ENCODE measurements around the gene CA12. TPM values are rescaled to one million over a fixed set of nuclear protein-coding genes. Genes with fewer than 3 reads are reported as not detected.
A peak's percentile ranks its signal among the peaks of the same experiment; 100 is the strongest.

CA12 gene
- total RNA-seq, 4 donors from 2014 or later: 126 to 156 (median 143) TPM

DNA sequence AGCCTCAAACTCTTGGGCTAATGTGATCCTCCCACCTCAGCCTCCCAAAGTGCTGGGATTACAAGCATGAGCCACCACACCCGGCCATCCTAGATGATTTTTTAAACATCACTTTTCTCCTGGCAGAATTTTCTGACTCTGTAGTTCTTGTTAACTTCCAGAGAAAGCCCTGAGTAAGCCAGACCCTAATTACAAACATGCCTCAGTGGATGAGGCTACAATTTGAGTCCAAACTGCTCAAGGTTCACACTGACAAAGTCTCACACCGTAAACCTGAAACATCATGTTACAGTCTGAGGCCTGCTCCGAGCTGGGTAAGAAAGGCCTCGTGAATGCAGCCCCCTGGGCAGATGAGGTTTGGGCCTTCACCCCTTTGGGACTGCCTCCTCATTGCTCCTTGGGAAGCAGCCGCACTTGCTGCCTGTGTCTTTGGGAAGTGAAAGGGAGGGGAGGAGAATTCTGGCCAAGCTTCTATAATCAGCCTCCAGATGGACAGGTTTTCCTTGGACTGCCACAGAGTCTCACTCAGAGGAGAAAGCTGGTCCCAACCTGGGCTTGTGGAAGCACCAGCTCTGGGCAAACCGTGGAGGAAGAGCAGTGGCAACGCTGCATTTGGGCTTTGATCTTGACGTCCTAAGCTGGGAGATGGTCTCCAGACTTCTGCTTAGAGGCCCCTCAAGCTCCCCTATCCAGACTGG, 46.0 kb downstream of the CA12 start:
- 78 to 86% methylated on average over 5 to 6 of the region's 8 CpGs for WGBS, 2 donors

DNA sequence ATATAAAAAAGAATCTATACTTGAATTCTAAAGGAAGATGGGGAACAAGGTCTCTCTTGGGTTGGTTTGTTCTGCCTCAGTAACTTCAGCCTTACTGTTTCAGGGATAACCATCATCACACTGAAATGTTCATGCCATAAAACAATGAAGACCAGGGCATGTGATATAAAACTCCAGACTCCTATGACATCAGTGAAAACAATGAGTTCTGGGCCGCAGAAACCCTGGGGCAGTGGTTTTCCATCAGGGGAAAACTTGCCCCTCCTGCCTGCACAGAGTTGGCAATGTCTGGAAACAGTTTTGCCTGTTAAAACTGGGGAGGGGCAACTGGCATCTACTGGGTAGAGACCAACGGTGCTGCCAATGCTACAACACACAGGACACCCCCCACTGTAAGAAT, 46.8 kb downstream of the CA12 start:
- H3K4me1 ChIP-seq: peaks cover 0 to 52% (median 0%) of the 10 kb centered on the region in 3 donors
- H3K27me3 ChIP-seq: no peaks in the 10 kb centered on the region
- intact Hi-C loops (cut with DNase I): no loop called here
- no peak overlapping the region for H3K27ac ChIP-seq
- H3K36me3 ChIP-seq: peaks cover 9 to 86% (median 10%) of the 10 kb centered on the region in 3 donors
- DNase-seq: no peak
- TF ChIP-seq, protein P1, sequence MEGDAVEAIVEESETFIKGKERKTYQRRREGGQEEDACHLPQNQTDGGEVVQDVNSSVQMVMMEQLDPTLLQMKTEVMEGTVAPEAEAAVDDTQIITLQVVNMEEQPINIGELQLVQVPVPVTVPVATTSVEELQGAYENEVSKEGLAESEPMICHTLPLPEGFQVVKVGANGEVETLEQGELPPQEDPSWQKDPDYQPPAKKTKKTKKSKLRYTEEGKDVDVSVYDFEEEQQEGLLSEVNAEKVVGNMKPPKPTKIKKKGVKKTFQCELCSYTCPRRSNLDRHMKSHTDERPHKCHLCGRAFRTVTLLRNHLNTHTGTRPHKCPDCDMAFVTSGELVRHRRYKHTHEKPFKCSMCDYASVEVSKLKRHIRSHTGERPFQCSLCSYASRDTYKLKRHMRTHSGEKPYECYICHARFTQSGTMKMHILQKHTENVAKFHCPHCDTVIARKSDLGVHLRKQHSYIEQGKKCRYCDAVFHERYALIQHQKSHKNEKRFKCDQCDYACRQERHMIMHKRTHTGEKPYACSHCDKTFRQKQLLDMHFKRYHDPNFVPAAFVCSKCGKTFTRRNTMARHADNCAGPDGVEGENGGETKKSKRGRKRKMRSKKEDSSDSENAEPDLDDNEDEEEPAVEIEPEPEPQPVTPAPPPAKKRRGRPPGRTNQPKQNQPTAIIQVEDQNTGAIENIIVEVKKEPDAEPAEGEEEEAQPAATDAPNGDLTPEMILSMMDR (IDR thresholded peaks at IDR 0.05): no peak
- no peak for TF ChIP-seq POLR2A (IDR thresholded peaks at IDR 0.05)
- H3K9me3 ChIP-seq: no peaks in the 10 kb centered on the region
- 67 to 79% methylated on average over 1 to 2 of the region's 2 CpGs for WGBS, 2 donors
- no peak overlapping the region for H3K4me3 ChIP-seq

More for the DNA sequence above, 46.0 kb downstream of the CA12 start:
- no peak overlapping the region for H3K27ac ChIP-seq
- TF ChIP-seq POLR2A (IDR thresholded peaks at IDR 0.05): no peak
- TF ChIP-seq, protein P1 (IDR thresholded peaks at IDR 0.05): no peak
- intact Hi-C loops (cut with DNase I): no loop called here
- DNase-seq: no peak
- H3K4me3 ChIP-seq: no peak overlapping the region
- H3K27me3 ChIP-seq: no peaks in the 10 kb centered on the region
- peaks cover 0 to 59% (median 0%) of the 10 kb centered on the region in 3 donors for H3K4me1 ChIP-seq
- H3K9me3 ChIP-seq: no peaks in the 10 kb centered on the region
- peaks cover 10 to 87% (median 18%) of the 10 kb centered on the region in 3 donors for H3K36me3 ChIP-seq

DNA sequence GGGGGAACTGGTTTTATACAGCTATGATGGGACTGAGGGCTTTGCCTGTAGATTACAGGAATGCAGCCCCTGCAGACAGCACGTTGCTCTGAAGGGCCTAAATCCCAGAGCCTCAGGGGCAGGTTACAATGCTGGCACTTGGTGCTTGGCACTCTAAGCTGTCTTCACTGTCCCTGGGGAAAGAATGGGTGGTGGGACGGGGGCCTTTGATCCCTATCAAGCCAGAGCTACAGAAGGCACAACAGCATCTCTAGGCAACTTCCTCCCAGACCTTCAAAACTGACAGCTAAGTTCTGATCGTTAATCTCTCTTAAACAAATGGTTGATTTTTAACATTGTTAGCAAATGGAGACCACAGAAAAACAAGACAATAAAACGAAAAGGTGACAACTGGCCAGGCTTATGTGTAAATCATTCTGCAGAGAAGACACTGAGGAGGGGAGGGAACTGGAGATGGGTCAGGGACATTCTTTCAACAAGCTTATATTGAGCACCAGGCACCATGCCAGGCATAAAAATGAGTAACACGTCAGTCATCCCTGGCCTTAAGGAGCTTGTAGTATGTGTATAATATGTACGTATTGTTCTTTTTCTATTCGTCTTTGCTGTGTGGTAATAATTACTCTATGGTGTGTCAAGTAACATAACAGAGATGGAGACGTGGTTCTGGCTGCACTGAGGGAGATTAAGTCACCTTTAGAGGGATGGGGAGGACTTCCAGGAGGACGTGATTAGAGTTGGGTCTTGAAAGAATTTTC, 49.1 kb downstream of the CA12 start:
- no peaks in the 10 kb centered on the region for H3K27me3 ChIP-seq
- peaks cover 0 to 86% (median 7%) of the 10 kb centered on the region in 3 donors for H3K36me3 ChIP-seq
- intact Hi-C loops (cut with DNase I): no loop called here
- peak overlapping the region in 1 of 4 donors; percentile 47 for H3K27ac ChIP-seq
- DNase-seq: no peak
- TF ChIP-seq, protein P1 (IDR thresholded peaks at IDR 0.05): no peak
- TF ChIP-seq POLR2A (IDR thresholded peaks at IDR 0.05): no peak
- no peaks in the 10 kb centered on the region for H3K9me3 ChIP-seq
- WGBS, 2 donors: 25 to 28% methylated on average over 7 to 9 of the region's 9 CpGs
- H3K4me1 ChIP-seq: peaks cover 0 to 29% (median 0%) of the 10 kb centered on the region in 3 donors
- no peak overlapping the region for H3K4me3 ChIP-seq

DNA sequence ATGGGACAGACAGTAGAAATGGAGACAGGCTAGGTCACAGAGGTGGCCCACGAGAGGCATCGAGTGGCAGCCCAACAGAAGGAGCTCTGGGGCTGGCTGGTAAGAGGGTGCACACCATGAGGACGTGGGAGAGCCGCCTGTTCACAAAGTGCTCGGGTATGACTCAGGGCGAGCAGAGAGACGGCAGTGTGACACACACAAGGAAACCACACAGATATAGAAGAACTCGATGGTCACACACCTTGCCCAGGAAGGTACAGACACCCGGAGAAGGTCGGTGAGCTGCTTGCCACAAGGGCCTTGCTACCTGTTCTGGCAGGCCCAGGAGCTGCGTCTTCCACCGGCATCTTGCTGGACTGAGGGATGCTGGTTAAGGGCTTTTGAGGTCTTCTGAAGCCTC, 50.2 kb downstream of the CA12 start:
- H3K36me3 ChIP-seq: peaks cover 0 to 86% (median 0%) of the 10 kb centered on the region in 3 donors
- peak overlapping the region in 2 of 4 donors; percentile 30 to 47 for H3K27ac ChIP-seq
- TF ChIP-seq, protein P1 (IDR thresholded peaks at IDR 0.05): no peak
- no peak for TF ChIP-seq POLR2A (IDR thresholded peaks at IDR 0.05)
- H3K27me3 ChIP-seq: no peaks in the 10 kb centered on the region
- no peak overlapping the region for H3K4me3 ChIP-seq
- intact Hi-C loops (cut with DNase I): no loop called here
- WGBS, 2 donors: 61 to 72% methylated on average over 9 to 12 of the region's 12 CpGs
- no peak for DNase-seq
- no peaks in the 10 kb centered on the region for H3K9me3 ChIP-seq
- H3K4me1 ChIP-seq: peaks cover 0 to 29% (median 0%) of the 10 kb centered on the region in 3 donors

DNA sequence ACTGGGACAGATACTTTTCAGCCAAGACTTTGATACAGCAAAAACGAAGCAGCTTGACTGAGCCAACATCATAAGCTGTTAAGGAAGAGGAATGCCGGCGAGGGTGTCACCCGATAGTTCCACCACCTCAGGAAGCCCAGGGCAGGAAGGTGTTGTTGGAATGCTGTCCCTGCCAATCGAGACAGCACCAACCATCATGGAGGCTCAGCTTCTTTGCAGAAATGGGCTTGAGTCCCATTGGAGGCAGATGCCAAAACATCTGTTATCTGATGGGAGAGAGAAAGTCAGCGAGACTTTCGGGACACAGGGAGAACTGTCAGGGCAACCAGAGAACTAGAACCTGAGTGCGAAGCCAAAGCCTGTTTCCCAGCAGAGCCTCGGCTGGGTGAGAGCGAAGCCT, 50.7 kb downstream of the CA12 start:
- Histone ChIP-seq H3K4me1 (peaks cover 0 to 29% (median 0%) of the 10 kb centered on the region in 3 donors), H3K27me3 (no peaks in the 10 kb centered on the region), H3K4me3 (no peak overlapping the region), H3K9me3 (no peaks in the 10 kb centered on the region), H3K27ac (peak overlapping the region in 1 of 4 donors; percentile 47), H3K36me3 (peaks cover 0 to 87% (median 0%) of the 10 kb centered on the region in 3 donors)
- TF ChIP-seq, protein P1 (IDR thresholded peaks at IDR 0.05): no peak
- no peak for TF ChIP-seq POLR2A (IDR thresholded peaks at IDR 0.05)
- DNase-seq: no peak
- intact Hi-C loops (cut with DNase I): no loop called here
- WGBS, 2 donors: 86 to 92% methylated on average over 9 to 10 of the region's 10 CpGs

Measured in esophagus squamous epithelium (tissue), 5 donors.